Astrocyte of the spinal cord (primary cell): ENCODE measurements around the gene P4HA1.
A peak's percentile ranks its signal among the peaks of the same experiment; 100 is the strongest.

ENCODE experiments used
- DNase-seq: peaks from one replicate; pipeline ENCODE4 v3.0.0; 2011; ENCODE audit warnings: low read depth, low spot score
- H3K4me3 ChIP-seq: 2 replicates; pipeline ENCODE4 v1.5.1; 2011; ENCODE audit warnings: low read depth, mild to moderate bottlenecking, low read length, moderate library complexity
- in situ Hi-C: cut with HindIII; loops from 2 replicates; pipeline ENCODE4 v1.10.0; 2017; ENCODE audit warnings: low sequenced_read_pairs
- TF ChIP-seq, protein P1 (sequence below): IDR thresholded peaks from 2 replicates; pipeline ENCODE4 v1.5.1; 2012; ENCODE audit warnings: low read depth, mild to moderate bottlenecking, low read length, inconsistent platforms

P4HA1 gene

DNA sequence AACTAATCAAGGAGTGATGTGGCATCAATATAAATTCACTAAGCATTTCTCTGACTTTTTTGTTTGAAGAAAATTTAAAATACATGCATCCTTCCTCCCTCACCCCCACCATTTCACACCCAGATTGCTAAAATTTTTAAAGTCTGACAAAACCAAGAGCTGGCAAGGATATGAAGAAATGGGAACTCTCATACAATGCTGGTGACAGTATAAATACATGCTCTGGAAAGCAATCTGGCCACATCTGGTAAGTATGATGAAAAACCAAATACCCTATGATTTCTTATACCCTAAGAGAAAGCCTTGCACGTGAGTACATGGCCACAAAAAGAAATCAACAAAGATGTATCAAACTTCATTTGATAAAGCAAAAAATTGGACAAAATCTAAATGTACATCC lies 31.2 kb downstream of the P4HA1 start:
- in situ Hi-C loops = no loop called here
- no peak overlapping the region for H3K4me3 ChIP-seq
- TF ChIP-seq, protein P1, sequence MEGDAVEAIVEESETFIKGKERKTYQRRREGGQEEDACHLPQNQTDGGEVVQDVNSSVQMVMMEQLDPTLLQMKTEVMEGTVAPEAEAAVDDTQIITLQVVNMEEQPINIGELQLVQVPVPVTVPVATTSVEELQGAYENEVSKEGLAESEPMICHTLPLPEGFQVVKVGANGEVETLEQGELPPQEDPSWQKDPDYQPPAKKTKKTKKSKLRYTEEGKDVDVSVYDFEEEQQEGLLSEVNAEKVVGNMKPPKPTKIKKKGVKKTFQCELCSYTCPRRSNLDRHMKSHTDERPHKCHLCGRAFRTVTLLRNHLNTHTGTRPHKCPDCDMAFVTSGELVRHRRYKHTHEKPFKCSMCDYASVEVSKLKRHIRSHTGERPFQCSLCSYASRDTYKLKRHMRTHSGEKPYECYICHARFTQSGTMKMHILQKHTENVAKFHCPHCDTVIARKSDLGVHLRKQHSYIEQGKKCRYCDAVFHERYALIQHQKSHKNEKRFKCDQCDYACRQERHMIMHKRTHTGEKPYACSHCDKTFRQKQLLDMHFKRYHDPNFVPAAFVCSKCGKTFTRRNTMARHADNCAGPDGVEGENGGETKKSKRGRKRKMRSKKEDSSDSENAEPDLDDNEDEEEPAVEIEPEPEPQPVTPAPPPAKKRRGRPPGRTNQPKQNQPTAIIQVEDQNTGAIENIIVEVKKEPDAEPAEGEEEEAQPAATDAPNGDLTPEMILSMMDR = no peak
- DNase-seq = no peak

DNA sequence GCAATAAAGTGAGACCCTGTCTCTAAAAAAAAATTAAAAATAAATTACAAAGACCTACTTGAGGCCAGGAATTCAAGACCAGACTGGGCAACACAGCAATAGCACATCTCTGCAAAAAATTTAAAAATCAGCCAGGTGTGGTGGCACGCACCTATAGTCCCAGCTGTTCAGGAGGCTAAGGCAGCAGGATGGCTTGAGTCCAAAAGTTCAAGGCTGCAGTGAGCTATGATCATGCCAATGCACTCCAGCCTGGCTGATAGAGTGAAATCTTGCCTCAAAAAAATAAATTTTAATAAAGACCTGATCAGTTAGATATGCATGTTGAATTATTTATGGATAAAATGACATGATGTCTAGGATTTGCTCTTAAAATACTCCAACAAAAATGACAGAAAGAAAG lies 34.9 kb downstream of the P4HA1 start:
- no peak for DNase-seq
- in situ Hi-C loops = no loop called here
- TF ChIP-seq, protein P1 = no peak
- no peak overlapping the region for H3K4me3 ChIP-seq

DNA sequence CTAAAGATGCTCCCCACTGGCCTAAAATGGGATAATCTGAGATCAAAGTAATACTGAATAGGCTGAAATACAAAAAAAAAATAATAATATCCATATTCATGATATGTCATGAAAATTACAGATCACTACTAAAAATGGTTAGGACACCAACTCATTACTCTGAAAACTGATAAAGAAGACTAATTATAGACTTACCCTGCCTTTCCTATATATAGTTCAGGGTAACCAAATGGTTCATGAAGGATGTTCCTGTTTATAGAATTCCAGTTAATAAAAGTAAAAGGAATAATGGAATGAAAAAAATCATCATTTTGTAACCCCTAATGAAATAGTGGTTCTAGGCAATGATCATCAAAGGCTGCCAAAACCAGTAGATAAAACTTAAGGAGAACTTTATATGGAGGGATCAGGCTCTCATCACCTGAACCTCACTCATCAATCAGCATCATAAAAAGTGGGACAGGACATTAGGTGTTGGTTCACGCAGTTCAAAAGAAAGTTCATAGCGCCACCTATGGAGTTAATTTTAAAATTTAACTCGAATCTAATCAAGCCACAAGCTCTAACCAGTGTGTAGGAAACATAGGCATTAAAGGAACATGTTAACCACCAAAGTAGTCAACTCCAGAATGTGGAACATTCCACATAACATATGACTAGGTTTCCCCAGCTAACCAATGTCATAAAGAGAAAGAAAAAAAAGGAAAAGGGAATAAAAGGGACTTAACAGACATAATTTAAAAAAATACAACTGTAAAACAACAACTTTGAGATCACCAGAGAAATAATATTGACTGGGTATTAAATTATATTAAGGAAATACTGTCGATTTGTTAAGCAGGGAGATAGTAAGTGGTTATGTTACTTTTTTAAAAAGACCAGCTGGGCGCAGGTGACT lies 35.7 kb downstream of the P4HA1 start:
- in situ Hi-C loops = no loop called here
- peak; percentile 32 for DNase-seq
- H3K4me3 ChIP-seq = no peak overlapping the region
- TF ChIP-seq, protein P1 = peak; percentile 42

DNA sequence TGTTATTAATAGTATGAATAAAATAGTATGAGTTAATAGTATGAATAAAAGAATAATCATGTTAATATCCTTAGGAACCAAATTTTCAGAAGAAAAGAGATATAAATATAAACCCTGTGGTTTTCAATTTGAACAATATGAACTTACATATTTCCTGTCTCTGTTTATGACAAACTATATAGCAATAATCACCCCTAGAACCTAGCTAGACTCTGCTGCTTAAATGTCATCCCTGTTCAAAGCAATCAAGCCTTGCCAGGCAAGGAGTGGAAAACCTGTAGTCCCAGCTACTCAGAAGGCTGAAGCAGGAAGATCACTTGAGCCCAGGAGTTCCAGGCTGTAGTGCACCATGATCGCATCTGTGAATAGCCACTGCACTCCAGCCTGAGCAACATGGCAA lies 36.5 kb downstream of the P4HA1 start:
- H3K4me3 ChIP-seq = no peak overlapping the region
- in situ Hi-C loops = no loop called here
- TF ChIP-seq, protein P1 = no peak
- DNase-seq = no peak

DNA sequence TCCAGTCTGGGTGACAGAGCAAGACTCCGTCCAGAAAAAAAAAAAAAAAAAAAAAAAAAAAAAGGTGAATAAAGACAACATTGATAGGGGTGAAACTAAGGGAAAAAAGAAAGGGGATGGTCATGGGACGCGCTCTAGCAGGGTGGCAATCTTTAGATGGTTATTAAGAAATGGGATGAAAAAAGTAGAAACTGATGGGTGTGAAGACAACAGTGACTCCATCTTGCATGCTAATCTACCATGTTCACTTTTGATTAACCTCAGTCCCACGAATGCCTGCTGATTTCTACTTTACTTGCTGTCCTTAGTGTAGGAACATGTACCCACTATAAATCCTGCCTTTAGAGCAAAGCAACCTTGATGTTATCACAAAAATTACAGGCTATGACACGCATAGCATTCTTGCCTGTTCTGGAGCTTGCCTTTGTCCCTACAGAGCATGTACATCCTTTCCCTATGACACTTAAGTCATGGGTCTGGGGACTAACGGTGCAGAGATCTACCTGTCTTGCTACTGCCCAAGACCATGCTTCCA lies 38.5 kb downstream of the P4HA1 start:
- in situ Hi-C loops = no loop called here
- DNase-seq = no peak
- TF ChIP-seq, protein P1 = no peak
- no peak overlapping the region for H3K4me3 ChIP-seq

DNA sequence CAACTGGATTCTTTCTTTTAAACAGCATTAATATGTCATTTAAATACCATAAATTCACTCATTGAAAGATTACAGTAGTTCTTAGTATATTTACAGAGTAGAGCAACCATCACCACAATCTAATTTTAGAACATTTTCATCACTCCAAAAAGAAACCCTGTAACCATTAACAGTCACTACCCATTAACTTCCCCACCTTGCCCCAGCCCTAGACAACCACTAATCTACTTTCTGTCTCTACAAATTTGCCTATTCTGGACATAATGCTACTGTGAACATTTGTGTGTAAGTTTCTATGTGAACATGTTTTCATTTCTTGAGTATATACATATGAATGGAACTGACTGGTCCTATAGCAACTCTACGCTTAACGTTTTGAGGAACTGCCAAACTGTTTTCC lies 42.4 kb downstream of the P4HA1 start:
- DNase-seq = no peak
- TF ChIP-seq, protein P1 = no peak
- H3K4me3 ChIP-seq = no peak overlapping the region
- in situ Hi-C loops = no loop called here
